Endothelial cell of umbilical vein (primary cell): ENCODE results near the gene TSPAN17. TPM values are rescaled to one million over a fixed set of nuclear protein-coding genes. Genes with fewer than 3 reads are reported as not detected.

Experiments used
- BruUV-seq: library from RNA; stranded (reverse); fragments of 400-500 nt; replicated peaks from 2 replicates; lab custom pipeline; 2021; lab: Mats Ljungman, UMichigan
- CTCF ChIA-PET: fragments of 300-600, 350-600 bp; sonication (Branson Sonifier 250); formaldehyde crosslinking; loops from one replicate; lab custom pipeline; 2021; ENCODE audit warnings: antibody characterized with exemption, inconsistent platforms; lab: Charles Lee
- POLR2A ChIA-PET: fragments of 300-600, 350-600 bp; sonication (Branson Sonifier 250); formaldehyde crosslinking; loops from one replicate; lab custom pipeline; 2021; ENCODE audit warnings: antibody characterized with exemption, inconsistent platforms; lab: Charles Lee
- DNase-seq: peaks from one replicate; pipeline ENCODE4 v3.0.0-alpha.2; 2011; ENCODE audit warnings: low read depth, low spot score
- FAIRE-seq: peaks from 2 replicates; lab custom pipeline; 2011; peaks lifted over from hg19 to GRCh38; lab: Jason Lieb, UNC
- H2AFZ ChIP-seq: 2 replicates; pipeline ENCODE4 v1.6.0; 2012; ENCODE audit warnings: low read depth, low read length, control low read depth, inconsistent platforms
- H3K27ac ChIP-seq: 2 replicates; pipeline ENCODE4 v1.5.1; 2011; ENCODE audit warnings: low read depth, mild to moderate bottlenecking, control low read depth, low read length, moderate library complexity; ENCODE audit not compliant: insufficient read depth
- H3K27me3 ChIP-seq, 2 experiments: 2 replicates each; pipeline versions ENCODE4 v1.6.0 to v1.6.1; 2011; ENCODE audit warnings: low read length in 2 of 2, mixed read lengths in 1 of 2; ENCODE audit not compliant: control insufficient read depth in 2 of 2, insufficient read depth in 2 of 2
- H3K36me3 ChIP-seq, 2 experiments: 2 replicates in 1 of 2; 3 replicates in 1 of 2; pipeline ENCODE4 v1.5.1; 2011; ENCODE audit warnings: low read length in 2 of 2, mild to moderate bottlenecking in 1 of 2, moderate library complexity in 1 of 2; ENCODE audit not compliant: control insufficient read depth in 2 of 2, insufficient read depth in 2 of 2; ENCODE audit errors: extremely low read depth in 1 of 2
- H3K4me1 ChIP-seq: 3 replicates; pipeline ENCODE4 v1.5.1; 2011; ENCODE audit warnings: mild to moderate bottlenecking, low read length; ENCODE audit not compliant: control insufficient read depth, insufficient read depth; ENCODE audit errors: extremely low read depth
- H3K4me2 ChIP-seq: 2 replicates; pipeline ENCODE4 v1.6.1; 2011; ENCODE audit warnings: low read length, control low read depth, mixed read lengths; ENCODE audit not compliant: insufficient read depth
- H3K4me3 ChIP-seq, 3 experiments: fragments of 200-600 bp in 1 of 3; sonication (generic), shearing (Covaris generic) in 1 of 3; replicated peaks in 1 of 3; 2 replicates each; pipeline ENCODE4 v1.5.1; 2011 to 2016; ENCODE audit warnings: control low read depth in 3 of 3, low read length in 3 of 3, mild to moderate bottlenecking in 2 of 3, inconsistent platforms in 1 of 3, low read depth in 1 of 3, moderate library complexity in 1 of 3; ENCODE audit not compliant: insufficient read depth in 1 of 3
- H3K79me2 ChIP-seq: 2 replicates; pipeline ENCODE4 v1.6.0; 2012; ENCODE audit warnings: low read length, inconsistent platforms; ENCODE audit not compliant: control insufficient read depth, insufficient read depth
- H3K9ac ChIP-seq: replicated peaks from 2 replicates; pipeline ENCODE3; 2011; ENCODE audit warnings: low read length, control low read depth; ENCODE audit not compliant: insufficient read depth; ENCODE audit errors: extremely low read depth
- H3K9me1 ChIP-seq: replicated peaks from 3 replicates; pipeline ENCODE4 v1.6.0; 2011; ENCODE audit warnings: mild to moderate bottlenecking, low read length; ENCODE audit not compliant: control insufficient read depth, insufficient read depth; ENCODE audit errors: extremely low read depth
- H3K9me3 ChIP-seq: replicated peaks from 2 replicates; pipeline ENCODE4 v1.5.1; 2012; ENCODE audit warnings: low read length, inconsistent platforms; ENCODE audit not compliant: control insufficient read depth, insufficient read depth
- H4K20me1 ChIP-seq: replicated peaks from 2 replicates; pipeline ENCODE3; 2011; ENCODE audit warnings: mild to moderate bottlenecking, low read length; ENCODE audit not compliant: control insufficient read depth, insufficient read depth; ENCODE audit errors: extremely low read depth
- EZH2 ChIP-seq: IDR thresholded peaks from 2 replicates; pipeline ENCODE4 v1.6.1; 2012; ENCODE audit warnings: borderline replicate concordance, low read depth, mild to moderate bottlenecking, moderate library complexity, low read length, inconsistent platforms; ENCODE audit not compliant: severe bottlenecking
- FOS ChIP-seq: IDR thresholded peaks from 2 replicates; pipeline ENCODE4 v1.6.1; 2011; ENCODE audit warnings: mild to moderate bottlenecking, low read length, moderate library complexity, borderline replicate concordance; ENCODE audit not compliant: insufficient read depth
- GATA2 ChIP-seq: IDR thresholded peaks from 2 replicates; pipeline ENCODE4 v1.7.0; 2011; ENCODE audit warnings: low read depth, mild to moderate bottlenecking, moderate library complexity, mixed read lengths, low read length; ENCODE audit not compliant: insufficient read length, insufficient read depth
- JUN ChIP-seq: IDR thresholded peaks from 2 replicates; pipeline ENCODE4 v1.6.1; 2011; ENCODE audit warnings: borderline replicate concordance, low read depth; ENCODE audit not compliant: insufficient read length, insufficient read depth
- MAX ChIP-seq: IDR thresholded peaks from 2 replicates; pipeline ENCODE4 v1.6.1; 2011; ENCODE audit not compliant: insufficient read depth, insufficient read length
- MYC ChIP-seq: IDR thresholded peaks from one replicate; pipeline ENCODE4 v1.6.1; 2011; ENCODE audit warnings: mild to moderate bottlenecking, low read depth, low read length
- POLR2A ChIP-seq: IDR thresholded peaks from 2 replicates; pipeline ENCODE4 v1.6.1; 2012; ENCODE audit warnings: low read depth, mild to moderate bottlenecking, control low read depth, low read length
- POLR2AphosphoS5 ChIP-seq: IDR thresholded peaks from 2 replicates; pipeline ENCODE4 v1.6.1; 2012; ENCODE audit warnings: low read depth, mild to moderate bottlenecking, control low read depth, low read length, moderate library complexity; ENCODE audit not compliant: insufficient read depth
- dilution Hi-C: fragments of 300-500 bp; cut with MboI; formaldehyde crosslinking; loops from one replicate; pipeline ENCODE4 v1.15.0; 2019; ENCODE audit warnings: low sequenced_read_pairs; ENCODE audit not compliant: extremely low pct_ligation_motif_present
- intact Hi-C: fragments of 100-400 bp; cut with micrococcal nuclease; formaldehyde crosslinking; loops from one replicate; pipeline ENCODE4 v1.10.0; 2022
- polyA plus RNA-seq, 4 experiments: library from polyadenylated mRNA; depleted of rRNA in 3 of 4; stranded (reverse) in 3 of 4; unstranded in 1 of 4; fragments of >200 nt; gene quantifications; 2 replicates each; pipeline versions ENCODE4 v1.2.1 to v1.2.3, GENCODE V29; 2011 to 2012; ENCODE audit warnings: missing spikeins in 1 of 4
- total RNA-seq: library from RNA; stranded (reverse); gene quantifications from 2 replicates; pipeline ENCODE4 v1.2.3, GENCODE V29; 2021
- TF ChIP-seq, protein P1 (sequence below), 2 donors: IDR thresholded peaks; 1 replicate in 1 of 2; 2 replicates in 1 of 2; pipeline ENCODE4 v1.5.1; 2011; ENCODE audit warnings: low read length in 2 of 2, mild to moderate bottlenecking in 2 of 2, moderate library complexity in 2 of 2, control low read depth in 1 of 2, inconsistent platforms in 1 of 2, low read depth in 1 of 2; ENCODE audit not compliant: insufficient read depth in 1 of 2; ENCODE audit errors: extremely low read depth in 1 of 2

The TSPAN17 gene
- total and polyA plus RNA-seq, 2 donors (not counting 3 experiments of a cell fraction or from before 2014, with no cell fraction given), result 55.9 to 73.3 TPM

GRCh38 chr5:176667637-176668036 lies 20.4 kb downstream of the TSPAN17 start:
- ChIA-PET CTCF (no interaction called here), POLR2A (no interaction called here)
- dilution Hi-C loops, result no loop called here
- H2AFZ ChIP-seq, result no peak overlapping the region
- no peaks in the 10 kb centered on the region for H3K9me3 ChIP-seq
- TF ChIP-seq, protein P1, sequence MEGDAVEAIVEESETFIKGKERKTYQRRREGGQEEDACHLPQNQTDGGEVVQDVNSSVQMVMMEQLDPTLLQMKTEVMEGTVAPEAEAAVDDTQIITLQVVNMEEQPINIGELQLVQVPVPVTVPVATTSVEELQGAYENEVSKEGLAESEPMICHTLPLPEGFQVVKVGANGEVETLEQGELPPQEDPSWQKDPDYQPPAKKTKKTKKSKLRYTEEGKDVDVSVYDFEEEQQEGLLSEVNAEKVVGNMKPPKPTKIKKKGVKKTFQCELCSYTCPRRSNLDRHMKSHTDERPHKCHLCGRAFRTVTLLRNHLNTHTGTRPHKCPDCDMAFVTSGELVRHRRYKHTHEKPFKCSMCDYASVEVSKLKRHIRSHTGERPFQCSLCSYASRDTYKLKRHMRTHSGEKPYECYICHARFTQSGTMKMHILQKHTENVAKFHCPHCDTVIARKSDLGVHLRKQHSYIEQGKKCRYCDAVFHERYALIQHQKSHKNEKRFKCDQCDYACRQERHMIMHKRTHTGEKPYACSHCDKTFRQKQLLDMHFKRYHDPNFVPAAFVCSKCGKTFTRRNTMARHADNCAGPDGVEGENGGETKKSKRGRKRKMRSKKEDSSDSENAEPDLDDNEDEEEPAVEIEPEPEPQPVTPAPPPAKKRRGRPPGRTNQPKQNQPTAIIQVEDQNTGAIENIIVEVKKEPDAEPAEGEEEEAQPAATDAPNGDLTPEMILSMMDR (IDR thresholded peaks at IDR 0.05; ENCODE audit: extremely low read depth in 1 of 2, insufficient read depth in 1 of 2, low read depth in 1 of 2, low read length in 2 of 2), result no peak
- no peak for TF ChIP-seq FOS
- TF ChIP-seq POLR2A, result no peak
- TF ChIP-seq MAX, result no peak
- TF ChIP-seq POLR2AphosphoS5, result no peak
- TF ChIP-seq JUN, result no peak
- no peak for TF ChIP-seq MYC
- TF ChIP-seq GATA2, result no peak
- no peak for TF ChIP-seq EZH2
- no peaks in the 10 kb centered on the region for H4K20me1 ChIP-seq
- no TSS peak for BruUV-seq
- no peak overlapping the region for H3K9ac ChIP-seq
- H3K27ac ChIP-seq, result no peak overlapping the region
- DNase-seq (no peak), FAIRE-seq (no peak)
- H3K4me3 ChIP-seq, result no peak overlapping the region
- no peaks in the 10 kb centered on the region for H3K4me1 ChIP-seq
- H3K79me2 ChIP-seq, result no peaks in the 10 kb centered on the region
- H3K4me2 ChIP-seq, result no peak overlapping the region
- H3K27me3 ChIP-seq, result peaks cover 9 to 26% of the 10 kb centered on the region in 2 experiments
- H3K36me3 ChIP-seq, result no peaks in the 10 kb centered on the region
- intact Hi-C loops, result loop anchor here (10.0 kb wide), 1 partner anchor 217 kb away; no protein-coding TSS in a partner anchor
- H3K9me1 ChIP-seq, result no peaks in the 10 kb centered on the region
